Ovary (tissue), 9 donors: Measurements from ENCODE around the gene MTRF1. TPM values are rescaled to one million over a fixed set of nuclear protein-coding genes. Genes with fewer than 3 reads are reported as not detected.

Experiments
- DNase-seq, 5 donors: peaks; one replicate each; pipeline ENCODE4 v3.0.0-alpha.2; 2019 to 2020
- H3K27ac ChIP-seq, 2 donors: fragments of 200-600 bp; one replicate each; pipeline versions ENCODE4 v1.5.1 to v1.8.0; 2019 to 2022
- H3K27me3 ChIP-seq: fragments of 200-600 bp; one replicate; pipeline ENCODE4 v1.8.0; 2022
- H3K36me3 ChIP-seq: fragments of 200-600 bp; sonication (generic); one replicate; pipeline ENCODE4 v1.5.1; 2019
- H3K4me1 ChIP-seq: one replicate; pipeline ENCODE4 v1.8.1; 2013; ENCODE audit warnings: mild to moderate bottlenecking, moderate library complexity; ENCODE audit not compliant: insufficient read depth
- H3K4me3 ChIP-seq: fragments of 200-600 bp; sonication (generic); one replicate; pipeline ENCODE4 v1.5.1; 2017
- H3K9me3 ChIP-seq, 2 donors: fragments of 200-600 bp in 1 of 2; sonication (generic) in 1 of 2; one replicate each; pipeline versions ENCODE4 v1.5.1 to v1.8.1; 2013 to 2019; ENCODE audit warnings: mild to moderate bottlenecking in 1 of 2, moderate library complexity in 1 of 2
- EP300 ChIP-seq: sonication (generic); formaldehyde crosslinking; IDR thresholded peaks from one replicate; pipeline ENCODE4 v1.6.1; 2017; ENCODE audit warnings: antibody characterized with exemption
- POLR2A ChIP-seq: fragments of 450-650 bp; IDR thresholded peaks from one replicate; pipeline ENCODE4 v1.6.1; 2017; ENCODE audit warnings: antibody characterized with exemption, mild to moderate bottlenecking, moderate library complexity
- WGBS, 3 donors: extraction: QIAGEN DNeasy Blood & Tissue Kit in 1 of 3; methylation state at CpG; one replicate each; pipeline versions ENCODE4 v1.1.5 to v1.1.7; 2013 to 2017; 5-methylcytosine and 5-hydroxymethylcytosine counted together
- intact Hi-C, 4 donors: fragments of 100-400 bp; cut with DNase I; formaldehyde crosslinking; loops; one replicate each; pipeline versions ENCODE4 v1.11.0 to v1.15.1; 2022 to 2023
- polyA plus RNA-seq, 2 donors: library from polyadenylated mRNA; stranded (reverse); fragments of 200-250 nt in 1 of 2; fragments of 350-450 nt in 1 of 2; fragmentation: Illumina TruSeq in 1 of 2; extraction: RNeasy Lipid Tissue Mini Kit (QIAGEN cat#74804) in 1 of 2; gene quantifications; one replicate each; pipeline ENCODE4 v1.2.3, GENCODE V29; 2013 to 2014
- total RNA-seq, 7 donors: library from RNA; depleted of rRNA in 2 of 7; stranded (reverse); fragments of >200 nt in 2 of 7; fragmentation: NEBNext Ultra II Directional in 3 of 7; extraction: Animal tissue kit (Norgen Biotek cat#: 25700) in 3 of 7; gene quantifications; one replicate each; pipeline versions ENCODE4 v1.1.0 to v1.2.4, GENCODE V29; 2016 to 2023
- TF ChIP-seq, protein P1 (sequence below), 3 donors: fragments of 450-650 bp in 2 of 3; fragments of 200-600 bp in 1 of 3; IDR thresholded peaks; one replicate each; pipeline versions ENCODE4 v1.5.1 to v1.8.0; 2016 to 2022; ENCODE audit warnings: antibody characterized with exemption in 3 of 3, mild to moderate bottlenecking in 1 of 3
- donor health status: DM: no; HTN: no; CAD: no; lungs with moderate emphysema.
- donor health status: DM: no; HTN: no; CAD: no.
- donor health status: Bipolar disorder and iron deficiency.
- donor health status: DM: yes; HTN: yes; CAD: no.
- donor health status: DM: no; HTN: no; CAD: no.
- donor health status: DM: yes; HTN: yes; CAD: no.

MTRF1 gene
- total and polyA plus RNA-seq, 9 donors = 6.4 to 12.2 (median 8.4) TPM

DNA sequence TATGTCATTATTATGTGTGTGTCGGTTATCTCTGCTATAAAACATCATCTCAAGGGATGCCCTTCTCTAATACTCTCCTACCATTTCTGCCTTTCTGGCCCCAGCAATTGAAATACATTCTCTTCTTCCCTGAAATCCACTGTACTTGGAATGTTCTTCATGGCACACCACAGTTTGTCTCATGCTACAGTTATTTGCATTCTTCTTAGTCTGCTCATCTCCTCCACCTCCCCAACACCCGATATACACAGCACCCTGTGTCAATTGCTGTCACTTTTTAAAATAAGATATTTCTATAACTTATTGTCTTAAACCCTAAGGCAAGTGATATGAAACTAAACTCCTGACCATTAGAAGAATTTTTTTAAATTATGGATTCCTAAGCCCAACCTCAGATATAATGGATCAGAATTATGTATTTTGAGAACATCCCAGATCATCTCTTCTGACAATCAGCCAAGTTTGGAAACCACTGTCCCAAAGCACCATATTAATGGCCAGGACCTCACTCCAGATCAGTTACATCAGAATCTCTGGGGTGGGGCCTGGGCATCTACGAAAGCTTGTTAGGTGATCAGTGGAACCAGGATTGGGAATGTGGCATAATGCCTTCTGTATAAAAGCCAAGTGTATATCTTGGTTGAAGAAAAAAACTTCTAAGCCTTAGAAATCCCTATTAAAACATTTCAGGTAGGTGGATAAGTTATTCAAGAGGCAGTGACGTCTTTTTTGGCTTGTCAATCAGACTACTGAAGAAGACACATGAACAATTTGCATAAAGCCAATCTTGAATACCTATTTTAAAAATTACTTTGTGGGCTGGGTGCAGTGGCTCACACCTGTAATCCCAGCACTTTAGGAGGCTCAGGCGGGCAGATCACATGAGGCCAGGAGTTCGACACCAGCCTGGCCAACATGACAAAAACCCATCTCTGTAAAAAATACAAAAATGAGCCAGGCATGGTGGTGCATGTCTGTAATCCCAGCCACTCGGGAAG is 39.0 kb downstream of the MTRF1 start:
- TF ChIP-seq EP300 (no peak), POLR2A (no peak)
- TF ChIP-seq, protein P1, sequence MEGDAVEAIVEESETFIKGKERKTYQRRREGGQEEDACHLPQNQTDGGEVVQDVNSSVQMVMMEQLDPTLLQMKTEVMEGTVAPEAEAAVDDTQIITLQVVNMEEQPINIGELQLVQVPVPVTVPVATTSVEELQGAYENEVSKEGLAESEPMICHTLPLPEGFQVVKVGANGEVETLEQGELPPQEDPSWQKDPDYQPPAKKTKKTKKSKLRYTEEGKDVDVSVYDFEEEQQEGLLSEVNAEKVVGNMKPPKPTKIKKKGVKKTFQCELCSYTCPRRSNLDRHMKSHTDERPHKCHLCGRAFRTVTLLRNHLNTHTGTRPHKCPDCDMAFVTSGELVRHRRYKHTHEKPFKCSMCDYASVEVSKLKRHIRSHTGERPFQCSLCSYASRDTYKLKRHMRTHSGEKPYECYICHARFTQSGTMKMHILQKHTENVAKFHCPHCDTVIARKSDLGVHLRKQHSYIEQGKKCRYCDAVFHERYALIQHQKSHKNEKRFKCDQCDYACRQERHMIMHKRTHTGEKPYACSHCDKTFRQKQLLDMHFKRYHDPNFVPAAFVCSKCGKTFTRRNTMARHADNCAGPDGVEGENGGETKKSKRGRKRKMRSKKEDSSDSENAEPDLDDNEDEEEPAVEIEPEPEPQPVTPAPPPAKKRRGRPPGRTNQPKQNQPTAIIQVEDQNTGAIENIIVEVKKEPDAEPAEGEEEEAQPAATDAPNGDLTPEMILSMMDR (IDR thresholded peaks at IDR 0.05) = no peak
- DNase-seq = no peak
- Histone ChIP-seq H3K9me3 (no peaks in the 10 kb centered on the region), H3K4me3 (no peak overlapping the region), H3K4me1 (no peaks in the 10 kb centered on the region), H3K27me3 (no peaks in the 10 kb centered on the region), H3K36me3 (no peaks in the 10 kb centered on the region), H3K27ac (no peak overlapping the region)
- intact Hi-C loops = loop anchor here in 2 of 4 donors (5.0 to 10.0 kb wide), 2 partner anchors 147 to 150 kb away; no protein-coding TSS in a partner anchor
- WGBS, 3 donors = 76 to 82% (median 76%) methylated on average over 7 of the region's 7 CpGs

GRCh38 chr13:41222259-41222852 is 41.0 kb downstream of the MTRF1 start:
- no peak for TF ChIP-seq EP300
- TF ChIP-seq, protein P1 (IDR thresholded peaks at IDR 0.05) = peak in 1 of 3 donors; percentile 37
- intact Hi-C loops = loop anchor here in 2 of 4 donors (5.0 to 10.0 kb wide), 2 partner anchors 145 to 148 kb away; no protein-coding TSS in a partner anchor
- WGBS, 3 donors = 55 to 58% (median 58%) methylated on average over 6 of the region's 6 CpGs
- Histone ChIP-seq H3K27me3 (no peaks in the 10 kb centered on the region), H3K4me3 (no peak overlapping the region), H3K9me3 (no peaks in the 10 kb centered on the region), H3K4me1 (no peaks in the 10 kb centered on the region), H3K36me3 (no peaks in the 10 kb centered on the region), H3K27ac (no peak overlapping the region)
- DNase-seq = peak in 1 of 5 donors; percentile 30

- TF ChIP-seq EP300 = no peak
- TF ChIP-seq POLR2A = no peak
- TF ChIP-seq, protein P1 (IDR thresholded peaks at IDR 0.05) = no peak
- Histone ChIP-seq H3K27ac (no peak overlapping the region), H3K27me3 (no peaks in the 10 kb centered on the region), H3K4me1 (no peaks in the 10 kb centered on the region), H3K4me3 (no peak overlapping the region), H3K9me3 (no peaks in the 10 kb centered on the region), H3K36me3 (no peaks in the 10 kb centered on the region)
- intact Hi-C loops = loop anchor here in 2 of 4 donors (5.0 to 10.0 kb wide), 2 partner anchors 143 to 146 kb away; no protein-coding TSS in a partner anchor
- WGBS, 3 donors = 63 to 70% (median 65%) methylated on average over 3 of the region's 3 CpGs
- no peak for DNase-seq
Measured at GRCh38 chr13:41220401-41220800, 43.0 kb downstream of the MTRF1 start.

DNA sequence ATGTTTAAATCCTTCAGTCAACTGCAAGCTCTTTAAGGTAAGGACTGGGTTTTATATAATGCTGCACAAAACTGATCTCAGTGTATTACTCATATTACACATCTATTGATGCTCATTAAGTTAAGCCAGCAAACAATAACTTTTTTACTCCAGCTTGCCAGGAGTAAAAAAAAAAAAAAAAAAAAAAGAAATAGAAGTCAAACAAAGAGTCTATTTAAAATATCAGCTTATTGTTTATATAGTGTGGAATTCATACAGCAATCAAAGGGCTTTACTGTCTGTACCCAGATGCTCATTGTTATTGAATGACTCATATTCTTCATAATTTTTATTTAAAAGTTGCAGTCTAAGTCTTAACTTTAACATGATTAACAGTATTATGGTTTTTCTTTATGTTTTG is 47.2 kb downstream of the MTRF1 start:
- intact Hi-C loops = no loop called here
- Histone ChIP-seq H3K36me3 (no peaks in the 10 kb centered on the region), H3K4me1 (no peaks in the 10 kb centered on the region), H3K27me3 (no peaks in the 10 kb centered on the region), H3K9me3 (no peaks in the 10 kb centered on the region), H3K27ac (no peak overlapping the region), H3K4me3 (no peak overlapping the region)
- no peak for DNase-seq
- no peak for TF ChIP-seq POLR2A
- TF ChIP-seq, protein P1 (IDR thresholded peaks at IDR 0.05) = no peak
- TF ChIP-seq EP300 = no peak
